IMR-90 (cell line): ENCODE results near the gene DLG4. TPM values are rescaled to one million over a fixed set of nuclear protein-coding genes. Genes with fewer than 3 reads are reported as not detected.

Experiments
- polyA plus RNA-seq, 3 experiments: library from polyadenylated mRNA; depleted of rRNA; stranded (reverse); fragments of >200 nt; gene quantifications; 2 replicates each; pipeline ENCODE4 v1.2.3, GENCODE V29; 2012; ENCODE audit warnings: low replicate concordance in 1 of 3
- total RNA-seq: library from RNA; depleted of rRNA; stranded (reverse); fragments of >200 nt; gene quantifications from 2 replicates; pipeline ENCODE4 v1.2.3, GENCODE V29; 2012
- TF ChIP-seq, protein P1 (sequence below): conservative IDR thresholded peaks from 2 replicates; pipeline ENCODE4 v1.5.1; 2012; ENCODE audit warnings: mild to moderate bottlenecking, low read depth, low read length, improper control_type of control experiment

Gene DLG4
- total and polyA plus RNA-seq, 2 of the 4 experiments (the other 2 are of a cell fraction) = 8.2 to 30.5 TPM

- TF ChIP-seq, protein P1, sequence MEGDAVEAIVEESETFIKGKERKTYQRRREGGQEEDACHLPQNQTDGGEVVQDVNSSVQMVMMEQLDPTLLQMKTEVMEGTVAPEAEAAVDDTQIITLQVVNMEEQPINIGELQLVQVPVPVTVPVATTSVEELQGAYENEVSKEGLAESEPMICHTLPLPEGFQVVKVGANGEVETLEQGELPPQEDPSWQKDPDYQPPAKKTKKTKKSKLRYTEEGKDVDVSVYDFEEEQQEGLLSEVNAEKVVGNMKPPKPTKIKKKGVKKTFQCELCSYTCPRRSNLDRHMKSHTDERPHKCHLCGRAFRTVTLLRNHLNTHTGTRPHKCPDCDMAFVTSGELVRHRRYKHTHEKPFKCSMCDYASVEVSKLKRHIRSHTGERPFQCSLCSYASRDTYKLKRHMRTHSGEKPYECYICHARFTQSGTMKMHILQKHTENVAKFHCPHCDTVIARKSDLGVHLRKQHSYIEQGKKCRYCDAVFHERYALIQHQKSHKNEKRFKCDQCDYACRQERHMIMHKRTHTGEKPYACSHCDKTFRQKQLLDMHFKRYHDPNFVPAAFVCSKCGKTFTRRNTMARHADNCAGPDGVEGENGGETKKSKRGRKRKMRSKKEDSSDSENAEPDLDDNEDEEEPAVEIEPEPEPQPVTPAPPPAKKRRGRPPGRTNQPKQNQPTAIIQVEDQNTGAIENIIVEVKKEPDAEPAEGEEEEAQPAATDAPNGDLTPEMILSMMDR = no peak
Measured at GRCh38 chr17:7262935-7263800, 43.5 kb upstream of the DLG4 start (continued).
